HEK293T (cell line): ENCODE results near the gene MS4A4A.

ENCODE experiments used
- CTCF ChIA-PET: fragments of 350-600 bp; formaldehyde crosslinking; extraction: SDS; loops from one replicate; lab custom pipeline; 2021; ENCODE audit warnings: antibody characterized with exemption, inconsistent platforms; lab: Yijun Ruan, JAX
- POLR2A ChIA-PET: fragments of 350-600 bp; formaldehyde crosslinking; extraction: SDS; loops from one replicate; lab custom pipeline; 2020; ENCODE audit warnings: antibody characterized with exemption, inconsistent platforms; lab: Yijun Ruan, JAX
- DNase-seq: peaks from one replicate; pipeline ENCODE4 v3.0.0; 2012; ENCODE audit warnings: mixed read lengths; ENCODE audit errors: extremely low spot score
- ARNT ChIP-seq: fragments of 450-650 bp; IDR thresholded peaks from 2 replicates; pipeline ENCODE4 v1.6.1; 2017; ENCODE audit warnings: mild to moderate bottlenecking
- BHLHE40 ChIP-seq: fragments of 450-650 bp; IDR thresholded peaks from 2 replicates; pipeline ENCODE4 v1.6.1; 2016; ENCODE audit warnings: mild to moderate bottlenecking, moderate library complexity, borderline replicate concordance
- ELF4 ChIP-seq: fragments of 450-650 bp; IDR thresholded peaks from 2 replicates; pipeline ENCODE4 v1.6.1; 2017; ENCODE audit warnings: antibody characterized with exemption
- FOXK2 ChIP-seq: fragments of 450-650 bp; IDR thresholded peaks from 2 replicates; pipeline ENCODE4 v1.6.1; 2016; ENCODE audit warnings: mild to moderate bottlenecking
- FOXM1 ChIP-seq: fragments of 450-650 bp; IDR thresholded peaks from 2 replicates; pipeline ENCODE4 v1.6.1; 2017; ENCODE audit warnings: mild to moderate bottlenecking, borderline replicate concordance
- HDGF ChIP-seq: fragments of 450-650 bp; IDR thresholded peaks from 2 replicates; pipeline ENCODE4 v1.6.1; 2017; ENCODE audit warnings: antibody characterized with exemption, borderline replicate concordance
- LEF1 ChIP-seq: fragments of 450-650 bp; IDR thresholded peaks from 2 replicates; pipeline ENCODE4 v1.6.1; 2017; ENCODE audit warnings: mild to moderate bottlenecking, borderline replicate concordance
- NFRKB ChIP-seq: fragments of 450-650 bp; IDR thresholded peaks from 2 replicates; pipeline ENCODE4 v1.6.1; 2016; ENCODE audit warnings: mild to moderate bottlenecking, moderate library complexity
- SUZ12 ChIP-seq: fragments of 450-650 bp; IDR thresholded peaks from 2 replicates; pipeline ENCODE4 v1.6.1; 2016; ENCODE audit warnings: mild to moderate bottlenecking
- ZNF384 ChIP-seq: fragments of 450-650 bp; IDR thresholded peaks from 2 replicates; pipeline ENCODE4 v1.6.1; 2016
- TF ChIP-seq, protein P1 (sequence below): fragments of 450-650 bp; IDR thresholded peaks from 2 replicates; pipeline ENCODE4 v1.6.1; 2016

The MS4A4A gene

GRCh38 chr11:60348116-60348515 lies 67.7 kb downstream of the MS4A4A start:
- no peak for DNase-seq
- ChIA-PET CTCF (no interaction called here), POLR2A (no interaction called here)
- no peak for TF ChIP-seq SUZ12
- TF ChIP-seq NFRKB = no peak
- TF ChIP-seq HDGF = no peak
- no peak for TF ChIP-seq FOXM1
- TF ChIP-seq LEF1 = no peak
- TF ChIP-seq ELF4 = no peak
- TF ChIP-seq ZNF384 = no peak
- no peak for TF ChIP-seq BHLHE40
- TF ChIP-seq, protein P1, sequence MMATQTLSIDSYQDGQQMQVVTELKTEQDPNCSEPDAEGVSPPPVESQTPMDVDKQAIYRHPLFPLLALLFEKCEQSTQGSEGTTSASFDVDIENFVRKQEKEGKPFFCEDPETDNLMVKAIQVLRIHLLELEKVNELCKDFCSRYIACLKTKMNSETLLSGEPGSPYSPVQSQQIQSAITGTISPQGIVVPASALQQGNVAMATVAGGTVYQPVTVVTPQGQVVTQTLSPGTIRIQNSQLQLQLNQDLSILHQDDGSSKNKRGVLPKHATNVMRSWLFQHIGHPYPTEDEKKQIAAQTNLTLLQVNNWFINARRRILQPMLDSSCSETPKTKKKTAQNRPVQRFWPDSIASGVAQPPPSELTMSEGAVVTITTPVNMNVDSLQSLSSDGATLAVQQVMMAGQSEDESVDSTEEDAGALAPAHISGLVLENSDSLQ = no peak

DNA sequence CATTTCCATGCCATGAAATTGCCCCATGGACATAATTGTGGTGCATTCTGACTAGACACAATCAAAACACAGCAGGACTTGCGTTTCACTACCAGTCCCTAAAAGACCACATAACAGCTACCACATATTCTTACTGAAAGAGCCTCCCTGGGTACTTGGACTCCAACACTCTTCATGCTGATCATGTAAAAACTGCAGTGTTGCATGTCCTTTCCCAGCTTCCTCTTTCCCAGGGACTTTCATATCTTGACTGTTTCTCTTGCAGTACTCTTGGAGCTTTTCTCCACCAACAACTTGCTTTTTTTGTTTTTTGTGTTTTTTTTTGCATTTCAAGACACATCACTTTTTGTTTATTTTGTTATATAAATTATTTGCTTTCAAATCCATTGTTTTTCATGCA lies 69.5 kb downstream of the MS4A4A start:
- ChIA-PET CTCF (no interaction called here), POLR2A (no interaction called here)
- DNase-seq = no peak
- TF ChIP-seq BHLHE40 (no peak), SUZ12 (no peak), ARNT (no peak), ZNF384 (no peak), LEF1 (no peak), FOXM1 (no peak)

DNA sequence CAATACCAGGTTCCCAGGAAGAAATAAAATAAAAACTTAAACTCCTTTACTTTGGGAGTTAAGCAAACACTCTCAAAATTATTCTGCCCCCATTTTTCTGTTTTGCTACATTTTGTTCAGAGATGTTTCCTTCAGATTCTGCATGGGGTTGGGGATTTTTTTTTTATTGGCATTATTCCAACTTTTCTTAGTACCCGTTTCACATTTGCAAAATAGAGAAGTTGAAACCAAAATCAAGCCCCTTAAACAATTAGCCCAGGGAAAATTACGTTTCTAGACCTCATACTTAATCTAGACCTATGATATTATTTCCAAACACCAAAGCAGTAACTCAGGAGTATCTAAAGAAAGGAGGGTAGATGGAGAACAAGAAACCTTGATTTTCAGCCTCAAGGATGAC lies 77.3 kb downstream of the MS4A4A start:
- no peak for DNase-seq
- ChIA-PET POLR2A (no interaction called here), CTCF (no interaction called here)
- no peak for TF ChIP-seq FOXK2
